CD4-positive, alpha-beta T cell treated with Interleukin-12 subunit alpha and Interleukin-12 subunit beta, for 1 hour (primary cell): Measurements from ENCODE around the gene BCL7B.
"Not testable (repeated sequence)": the region's sequence is repeated elsewhere in the genome, so short reads cannot be mapped to it uniquely, and the experiment has no call there.

Experiments used
- DNase-seq: peaks from one replicate; pipeline ENCODE4 v3.0.0-alpha.2; 2020

Gene BCL7B

DNA sequence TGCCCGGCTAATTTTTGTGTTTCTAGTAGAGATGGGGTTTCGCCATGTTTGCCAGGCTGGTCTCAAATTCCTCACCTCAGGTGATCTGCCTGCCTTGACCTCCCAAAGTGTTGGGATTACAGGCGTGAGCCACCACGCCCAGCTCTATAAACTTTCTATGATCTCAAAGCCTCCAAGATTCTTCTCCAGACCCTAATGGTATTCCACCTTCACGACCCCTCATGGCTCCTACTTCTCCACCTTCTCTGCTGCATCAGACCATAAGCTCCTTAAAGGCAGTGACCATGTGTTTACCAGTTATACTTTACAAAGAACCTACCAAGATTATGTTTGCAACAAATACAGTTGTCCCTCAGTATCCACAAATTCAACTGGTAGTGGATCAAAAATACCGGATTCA, 25.3 kb downstream of the BCL7B start:
- no peak for DNase-seq

DNA sequence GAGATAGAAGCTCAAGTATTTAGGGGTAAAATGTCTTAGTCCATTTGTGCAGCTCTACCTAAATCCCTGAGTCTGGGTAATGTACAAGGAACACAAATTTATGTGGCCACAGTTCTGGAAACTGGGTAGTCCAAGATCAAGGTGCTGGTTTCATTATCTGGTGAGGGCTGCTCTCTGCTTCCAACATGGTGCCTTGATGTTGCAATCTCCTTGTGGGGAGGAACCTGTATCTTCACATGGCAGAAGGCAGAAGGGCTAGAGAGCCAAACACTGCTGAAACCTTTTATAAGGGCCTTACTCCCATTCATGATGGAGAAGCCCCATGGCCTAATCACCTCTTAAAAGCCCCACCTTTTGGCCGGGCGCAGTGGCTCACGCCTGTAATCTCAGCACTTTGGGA, 26.7 kb downstream of the BCL7B start:
- DNase-seq = no peak

DNA sequence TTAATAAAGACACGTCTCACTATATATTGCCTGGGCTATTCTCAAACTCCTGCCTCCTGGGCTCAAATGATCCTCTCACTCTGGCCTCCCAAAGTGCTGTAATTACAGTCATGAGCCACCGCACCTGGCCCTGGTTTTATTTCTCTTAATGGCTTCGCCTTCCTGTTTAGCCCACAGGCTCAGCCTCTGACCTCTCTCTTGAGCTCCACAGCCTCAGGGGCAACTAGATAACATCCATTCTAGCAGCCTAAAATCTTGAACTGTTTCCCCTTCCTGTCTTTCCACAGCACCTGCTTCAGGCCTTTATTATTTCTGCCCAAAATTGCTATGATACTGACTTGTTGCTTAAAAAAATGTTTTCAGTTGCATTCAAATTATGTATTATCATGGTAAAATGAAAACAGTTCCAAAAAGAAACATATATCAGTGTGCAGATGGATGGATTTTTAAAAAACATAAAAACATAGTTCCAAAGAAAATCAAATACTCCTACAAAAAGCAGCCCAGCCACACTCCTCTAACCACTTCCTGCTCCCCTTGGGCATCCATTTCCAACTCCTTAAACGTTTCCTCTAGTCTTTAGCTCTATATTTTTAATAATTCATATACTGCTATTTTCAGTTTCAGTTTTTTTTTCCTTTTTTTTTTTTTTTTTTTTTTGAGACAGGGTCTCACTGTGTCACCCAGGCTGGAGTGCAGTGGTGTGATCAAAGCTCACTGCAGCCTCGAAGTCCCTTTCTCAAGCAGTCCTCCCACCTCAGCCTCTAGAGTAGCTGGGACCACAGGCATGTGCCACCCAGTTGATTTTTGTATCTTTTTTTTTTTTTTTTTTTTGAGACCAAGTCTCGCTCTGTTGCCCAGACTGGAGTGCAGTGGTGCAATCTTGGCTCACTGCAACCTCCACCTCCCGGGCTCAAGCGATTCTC, 30.3 kb downstream of the BCL7B start:
- DNase-seq = no peak

DNA sequence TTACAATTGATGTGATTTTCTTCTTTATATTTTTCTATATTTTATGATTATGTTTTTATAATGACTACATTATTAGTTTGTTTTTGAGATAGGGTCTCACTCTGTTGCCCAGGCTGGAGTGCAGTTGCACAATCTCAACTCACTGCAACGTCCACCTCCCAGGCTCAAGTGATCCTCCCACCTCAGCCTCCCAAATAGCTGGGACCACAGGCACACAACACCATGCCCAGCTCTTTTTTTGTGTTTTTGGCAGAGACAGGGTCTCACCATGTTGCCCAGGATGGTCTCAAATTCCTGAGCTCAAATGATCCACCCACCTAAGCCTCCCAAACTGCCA, 31.4 kb downstream of the BCL7B start:
- DNase-seq = not testable (repeated sequence)

DNA sequence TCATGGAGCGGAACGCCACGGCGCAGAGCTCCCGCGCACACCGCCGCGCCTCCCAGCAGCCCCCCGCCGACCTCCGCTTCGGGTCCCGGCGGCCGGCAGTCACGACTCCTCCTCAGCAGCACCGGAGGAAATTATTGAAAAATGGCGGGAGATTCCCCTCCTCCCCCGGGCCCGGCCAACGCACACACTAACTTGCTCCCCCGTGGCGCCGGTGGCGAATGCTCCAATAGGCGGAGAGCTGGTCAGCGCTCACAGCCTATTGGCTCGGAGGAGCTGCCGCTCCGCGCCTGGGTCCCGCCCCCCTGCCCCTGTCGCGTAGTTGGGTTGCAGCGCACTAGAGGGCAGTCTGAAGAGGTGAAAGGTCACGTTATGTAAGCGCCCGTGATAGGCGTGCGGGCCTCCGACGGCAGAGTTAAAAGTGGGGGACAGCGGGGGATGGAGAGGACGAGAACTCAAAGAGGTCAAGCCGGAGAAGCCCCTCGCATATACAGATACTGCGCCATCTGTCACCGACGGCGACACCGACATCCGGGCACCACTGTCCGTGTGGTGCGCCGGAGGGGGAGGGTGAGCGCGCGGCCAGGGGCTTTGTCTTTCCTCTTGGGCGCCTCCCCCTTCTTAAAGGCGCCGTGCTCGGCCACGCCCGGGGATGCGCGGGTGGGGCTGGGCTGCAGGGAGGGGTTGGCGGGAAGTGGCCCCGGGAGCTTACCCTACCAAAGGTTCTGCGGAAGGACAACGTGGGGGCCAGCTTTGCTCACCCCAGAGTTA, 35.2 kb downstream of the BCL7B start, which contains the start of gene BAZ1B:
TSS of gene BAZ1B (minus strand) at position 189 of the 768 bp plus-strand sequence. CDS start 360 bp downstream, outside the sequence.
- peak; percentile 98 for DNase-seq

DNA sequence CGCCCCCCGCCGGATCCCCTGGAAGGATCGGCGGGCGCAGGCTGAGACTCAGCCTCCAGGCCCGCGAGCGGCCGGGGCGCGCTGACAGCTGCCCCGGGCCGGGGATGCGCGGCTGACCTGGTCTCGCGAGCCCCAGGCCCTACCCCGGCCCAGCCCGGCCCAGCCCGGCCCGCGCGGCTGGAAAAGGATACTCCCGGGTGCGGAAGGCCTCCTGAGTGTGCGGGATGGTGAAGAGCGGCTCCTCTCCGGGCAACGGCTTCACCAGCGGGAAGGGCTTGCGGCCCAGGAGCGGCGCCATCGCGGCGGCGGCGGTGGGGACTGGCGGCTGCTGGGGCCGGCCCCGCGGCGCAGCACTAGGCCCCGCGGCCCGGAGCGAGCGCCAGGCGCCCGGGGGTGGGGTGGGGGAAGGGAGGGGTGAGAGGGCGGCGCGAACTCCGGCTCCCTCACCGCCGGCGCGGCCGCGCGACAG, 35.8 kb downstream of the BCL7B start:
- no peak for DNase-seq

DNA sequence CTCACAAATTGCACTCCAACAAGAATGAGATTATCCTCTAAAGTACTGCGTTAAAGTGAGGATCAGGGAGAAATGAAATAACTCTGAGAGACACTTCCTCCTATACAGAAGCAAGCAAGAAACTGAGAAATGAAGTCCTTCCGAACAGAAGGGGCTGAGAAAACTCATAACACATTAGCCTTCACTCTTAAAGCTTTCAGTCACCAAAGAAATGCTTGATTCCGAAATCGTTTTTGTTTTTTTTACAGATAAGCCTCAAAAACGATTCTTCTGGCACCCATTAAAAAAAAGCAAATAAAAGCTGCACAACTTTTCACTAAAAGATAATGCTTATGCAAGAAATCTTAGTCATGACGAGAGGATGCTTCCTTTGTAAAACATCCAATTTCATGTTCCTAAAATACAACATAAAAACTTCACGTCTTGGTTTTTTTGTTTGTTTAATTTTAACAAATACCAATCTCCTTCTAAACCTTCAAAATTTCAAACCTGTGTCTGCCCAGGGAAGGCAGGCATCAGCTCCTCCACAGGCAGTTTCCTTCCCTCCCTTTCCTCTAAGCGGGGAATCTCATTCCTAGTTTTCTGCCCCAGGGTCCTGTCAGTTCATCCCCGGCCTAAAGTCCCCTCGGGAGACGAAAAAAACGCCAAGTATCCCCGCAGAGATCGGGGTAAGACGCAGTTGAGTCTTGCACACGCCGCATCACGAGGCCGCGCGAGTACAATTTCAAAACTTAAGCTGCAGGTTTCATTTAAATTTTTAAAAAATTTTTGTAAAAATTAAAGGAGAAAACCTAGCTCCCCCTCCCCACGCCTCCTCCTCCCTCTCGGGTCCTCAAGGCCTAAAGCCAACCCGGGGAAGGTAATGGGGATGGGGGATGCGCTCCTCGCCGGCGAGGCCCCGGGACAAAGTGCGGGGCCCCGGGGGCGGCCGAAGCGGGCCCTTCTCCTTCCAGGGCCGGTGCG, 36.5 kb downstream of the BCL7B start:
- DNase-seq = no peak

DNA sequence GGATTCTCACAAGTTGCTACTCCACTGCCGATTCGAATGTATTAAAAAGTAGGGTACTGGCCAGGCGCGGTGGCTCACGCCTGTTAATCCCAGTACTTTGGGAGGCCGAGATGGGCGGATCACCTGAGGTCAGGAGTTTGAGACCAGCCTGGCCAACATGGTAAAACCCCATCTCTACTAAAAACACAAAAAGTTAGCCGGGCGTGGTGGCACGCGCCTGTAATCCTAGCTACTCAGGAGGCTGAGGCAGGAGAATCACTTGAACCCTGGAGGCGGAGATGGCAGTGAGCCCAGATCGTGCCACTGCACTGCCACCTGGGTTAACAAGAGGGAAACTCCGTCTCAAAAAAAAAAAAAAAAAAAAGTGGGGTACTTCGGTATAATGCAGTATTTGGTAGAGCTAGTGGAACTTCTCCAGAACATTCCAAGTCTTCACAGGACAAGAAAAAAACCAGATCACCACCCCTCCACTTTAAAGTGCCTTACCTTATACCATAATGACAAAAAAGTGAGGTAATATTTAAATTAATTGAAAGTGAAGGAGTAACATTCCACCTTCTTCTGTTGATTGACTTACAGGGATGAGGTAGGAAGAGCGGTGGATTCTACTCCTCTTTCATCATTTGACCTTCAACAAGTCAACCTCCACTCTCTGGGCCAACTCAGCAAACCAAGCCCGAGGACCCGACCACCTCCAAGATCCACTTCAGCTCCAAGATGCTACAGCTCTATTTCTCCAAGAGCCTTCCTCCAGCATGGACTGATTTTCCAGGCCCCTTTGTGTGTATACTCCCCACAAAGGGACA, 37.4 kb downstream of the BCL7B start:
- DNase-seq = peak; percentile 57

DNA sequence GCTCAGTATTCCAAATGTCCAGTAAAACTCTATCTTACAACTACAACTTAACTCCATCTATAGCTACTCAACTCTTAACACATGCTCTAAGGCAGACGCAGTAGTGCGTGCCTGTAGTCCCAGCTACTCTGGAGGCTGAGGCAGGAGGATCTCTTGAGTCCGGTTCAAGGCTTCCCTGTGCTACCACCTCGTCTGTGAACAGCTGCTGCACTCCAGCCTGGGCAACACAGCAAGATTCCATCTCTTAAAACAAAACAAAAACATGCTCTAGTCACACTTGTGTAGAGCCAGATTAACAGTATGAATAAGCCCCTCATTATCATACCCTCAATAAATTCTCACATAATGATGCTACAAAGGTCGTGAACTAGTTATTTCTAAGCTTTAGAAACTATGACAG, 39.0 kb downstream of the BCL7B start:
- DNase-seq = no peak

DNA sequence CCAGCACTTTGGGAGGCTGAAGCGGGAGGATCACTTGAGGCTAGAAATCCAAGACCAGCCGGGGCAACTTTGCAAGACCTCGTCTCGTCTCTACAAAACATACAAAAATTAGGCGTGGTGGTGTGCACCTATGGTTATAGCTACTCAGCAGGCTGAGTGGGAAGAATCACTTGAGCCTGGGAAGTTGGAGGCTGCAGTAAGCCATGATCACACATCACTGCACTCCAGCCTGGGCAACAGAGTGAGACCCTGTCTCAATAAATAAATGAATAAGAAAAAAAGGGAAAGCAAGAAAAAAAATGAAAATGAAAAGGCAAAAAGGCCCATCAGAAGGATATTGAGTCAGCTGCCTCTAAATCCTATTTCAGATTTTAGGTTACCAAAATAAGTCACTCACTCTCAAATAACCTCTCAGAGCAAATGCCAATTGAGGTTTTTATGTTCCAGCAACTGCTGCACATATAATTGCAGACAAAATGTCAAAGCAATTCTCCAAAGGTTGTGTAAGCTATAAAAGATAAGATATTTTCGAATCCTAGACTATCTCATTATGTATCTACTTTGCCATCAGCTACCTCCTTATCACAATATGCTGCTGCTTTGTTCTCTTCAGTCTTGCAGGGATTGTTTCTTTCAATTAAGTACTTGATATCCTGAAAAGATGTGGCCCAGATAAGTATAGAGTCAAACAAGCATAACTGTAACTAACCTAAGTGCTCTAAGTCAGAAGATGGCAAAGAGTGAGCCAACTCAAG, 40.1 kb downstream of the BCL7B start:
- DNase-seq = no peak

DNA sequence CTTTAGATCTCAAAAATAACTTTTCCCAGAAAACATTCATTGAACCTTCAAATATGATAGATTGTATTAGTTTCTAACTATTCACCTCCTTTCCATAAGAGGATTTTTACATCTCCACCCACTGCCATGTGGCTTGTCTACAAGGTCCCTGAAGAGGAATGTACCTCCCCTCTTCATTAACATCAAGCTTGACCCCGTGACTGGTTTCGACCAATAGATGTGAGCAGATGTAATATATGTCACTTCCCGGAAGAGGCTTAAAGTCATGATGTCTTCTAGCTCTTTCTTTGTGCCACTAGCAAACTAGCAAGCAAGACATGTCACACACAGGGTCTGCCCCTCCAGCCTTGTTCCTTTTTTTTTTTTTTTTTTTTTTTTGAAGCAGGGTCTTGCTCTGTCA, 42.3 kb downstream of the BCL7B start:
- peak; percentile 17 for DNase-seq

DNA sequence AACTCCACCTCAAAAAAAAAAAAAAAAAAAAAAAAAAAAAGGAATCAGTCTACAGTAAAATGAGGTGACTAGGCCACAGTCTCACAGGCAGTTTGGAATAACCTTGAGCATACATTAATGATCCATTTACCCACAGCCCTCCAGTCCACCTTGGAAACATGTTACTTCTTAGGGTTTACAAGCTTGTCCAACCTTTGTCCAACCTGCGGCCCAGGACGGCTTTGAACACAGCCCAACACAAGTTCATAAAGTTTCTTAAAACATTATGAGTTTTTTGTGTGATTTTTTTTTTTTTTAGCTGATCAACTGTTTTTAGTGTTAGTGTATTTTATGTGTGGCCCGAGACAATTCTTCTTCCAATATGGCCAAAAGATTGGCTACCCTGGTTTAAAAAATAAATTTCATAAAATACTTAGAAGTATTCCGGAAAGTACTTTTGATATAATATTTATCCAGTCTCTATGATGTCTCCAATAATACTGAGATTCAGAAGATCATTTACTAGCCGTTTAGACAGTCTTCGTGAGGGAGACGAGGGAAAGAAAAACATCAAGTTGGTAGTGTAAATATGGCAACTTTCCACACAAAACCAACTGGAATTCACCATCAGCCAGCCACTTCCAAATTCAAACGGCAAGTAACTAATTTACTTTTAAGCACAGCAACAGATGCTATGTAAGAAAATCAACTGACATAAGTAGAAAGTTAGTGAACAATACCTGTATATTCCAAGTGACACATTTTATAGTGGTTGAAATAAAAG, 45.3 kb downstream of the BCL7B start:
- no peak for DNase-seq

DNA sequence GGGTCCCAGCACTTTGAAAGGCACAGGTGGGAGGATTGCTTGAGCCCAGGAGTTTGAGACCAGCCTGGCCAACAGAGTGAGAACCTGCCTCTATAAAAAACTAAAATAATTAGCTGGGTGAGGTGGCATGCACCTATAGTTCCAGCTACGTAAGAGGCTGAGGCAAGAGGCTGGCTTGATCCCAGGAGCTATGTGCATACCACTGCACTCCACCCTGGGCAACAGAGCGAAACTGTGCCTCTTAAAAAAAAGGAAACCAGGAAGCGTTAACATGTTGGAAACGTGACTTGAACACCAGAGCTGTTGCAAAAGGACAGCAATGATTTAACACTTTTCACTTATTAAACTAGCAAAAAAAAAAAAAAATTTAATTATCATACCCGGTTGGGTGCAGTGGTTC, 48.0 kb downstream of the BCL7B start:
- no peak for DNase-seq

DNA sequence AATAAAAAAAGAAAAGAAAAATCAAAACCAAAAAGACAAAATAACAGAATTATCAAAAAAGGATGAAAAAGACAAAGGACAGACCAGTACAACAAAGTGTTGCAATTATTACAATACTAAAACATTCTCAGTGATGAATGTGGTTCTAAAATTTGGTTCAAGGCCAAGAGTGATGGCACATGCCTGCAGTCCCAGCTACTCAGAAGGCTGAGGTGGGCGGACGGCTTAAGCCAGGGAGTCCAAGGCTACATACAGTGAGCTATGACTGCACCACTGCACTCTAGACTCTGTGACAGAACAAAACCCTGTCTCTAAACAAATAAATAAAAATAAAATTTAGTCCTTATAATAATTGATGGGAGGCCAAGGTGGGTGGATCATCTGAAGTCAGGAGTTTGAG, 49.9 kb downstream of the BCL7B start:
- no peak for DNase-seq

DNA sequence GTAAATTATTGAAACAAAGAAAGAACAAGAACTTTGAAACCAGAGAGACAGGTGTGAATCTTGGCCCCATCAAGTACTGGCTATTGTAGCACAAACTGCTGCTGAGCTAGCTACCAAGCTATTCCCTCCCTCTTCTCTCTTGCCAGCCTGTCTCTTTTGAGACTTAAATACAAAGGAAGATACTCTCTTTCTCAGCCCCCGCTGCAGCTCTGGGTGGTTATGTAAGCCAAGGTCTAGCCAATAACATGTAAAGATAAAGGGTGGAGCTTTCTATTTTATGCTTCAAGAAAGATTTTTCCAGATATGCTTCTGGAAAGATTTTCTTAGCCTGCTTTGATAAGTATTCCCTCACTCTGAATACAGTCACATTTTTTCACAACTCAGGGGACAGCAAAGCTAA, 52.6 kb downstream of the BCL7B start:
- DNase-seq = no peak

DNA sequence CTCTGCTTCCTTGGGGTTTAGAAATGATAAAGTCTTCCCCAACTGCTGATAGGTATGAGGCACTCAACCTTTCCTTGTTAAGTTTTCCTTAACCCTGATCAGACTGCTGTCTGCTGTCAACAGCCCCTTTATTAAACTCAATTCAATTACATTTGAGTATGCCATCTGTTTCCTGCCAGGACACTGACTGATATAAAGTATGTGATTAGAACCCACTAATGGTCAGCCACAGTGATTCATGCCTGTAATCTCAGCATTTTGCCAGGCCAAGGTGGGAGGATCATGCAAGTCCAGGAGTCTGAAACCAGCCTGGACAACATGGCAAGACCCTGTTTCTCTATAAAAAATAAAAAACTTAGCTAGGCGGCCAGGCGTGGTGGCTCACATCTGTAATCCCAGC, 53.5 kb downstream of the BCL7B start:
- no peak for DNase-seq

DNA sequence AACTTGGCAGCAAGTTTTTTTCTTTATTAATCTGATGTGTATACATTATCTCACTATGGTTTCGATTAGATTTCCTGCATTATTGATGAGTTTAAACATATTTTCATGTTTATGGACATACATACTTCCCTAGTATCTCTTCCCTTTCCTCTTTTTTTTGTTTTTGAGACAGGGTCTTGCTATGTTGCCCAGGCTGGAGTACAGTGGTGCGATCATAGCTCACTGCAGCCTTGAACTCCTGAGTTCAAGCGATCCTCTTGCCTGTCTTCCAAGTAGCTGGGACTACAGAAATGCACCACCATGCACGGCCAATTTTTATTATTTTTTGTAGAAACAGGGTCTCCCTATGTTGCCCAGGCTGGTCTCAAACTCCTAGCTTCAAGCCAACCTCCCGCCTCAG, 54.3 kb downstream of the BCL7B start:
- no peak for DNase-seq

DNA sequence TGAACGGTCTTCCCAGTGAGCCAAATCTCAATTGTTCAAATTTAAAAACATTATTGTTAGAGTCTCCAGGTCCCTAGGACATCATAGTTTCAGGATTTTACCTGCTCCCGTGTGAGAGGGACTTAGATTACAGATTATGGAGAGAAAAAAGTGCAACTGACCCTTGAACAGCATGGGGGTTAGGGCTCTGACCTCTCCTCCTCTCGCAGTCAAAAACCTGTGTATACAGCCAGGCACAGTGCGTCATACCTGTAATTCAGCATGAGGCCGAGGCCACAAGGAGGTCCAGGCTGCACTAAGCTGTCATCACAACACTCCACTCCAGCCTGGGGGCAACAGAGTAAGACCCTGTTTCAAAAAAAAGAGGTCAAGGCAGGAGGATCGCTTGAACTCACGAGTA, 60.9 kb downstream of the BCL7B start:
- no peak for DNase-seq

DNA sequence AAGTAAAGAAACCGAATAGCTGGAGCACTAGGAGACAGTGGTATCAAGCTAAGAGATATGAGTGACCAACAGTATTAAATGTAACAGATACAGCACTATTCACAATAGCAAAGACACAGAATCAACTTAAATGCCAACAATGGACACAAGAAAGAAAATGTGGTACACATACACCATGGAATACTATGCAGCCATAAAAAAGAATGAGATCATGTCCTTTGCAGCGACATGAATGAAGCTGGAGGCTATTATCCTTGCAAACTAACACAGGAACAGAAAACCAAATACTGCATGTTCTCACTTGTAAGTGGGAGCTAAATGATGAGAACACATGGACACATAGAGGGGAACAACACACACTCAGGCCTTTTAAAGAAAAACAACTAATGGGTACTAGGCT, 62.0 kb downstream of the BCL7B start:
- DNase-seq = not testable (repeated sequence)

DNA sequence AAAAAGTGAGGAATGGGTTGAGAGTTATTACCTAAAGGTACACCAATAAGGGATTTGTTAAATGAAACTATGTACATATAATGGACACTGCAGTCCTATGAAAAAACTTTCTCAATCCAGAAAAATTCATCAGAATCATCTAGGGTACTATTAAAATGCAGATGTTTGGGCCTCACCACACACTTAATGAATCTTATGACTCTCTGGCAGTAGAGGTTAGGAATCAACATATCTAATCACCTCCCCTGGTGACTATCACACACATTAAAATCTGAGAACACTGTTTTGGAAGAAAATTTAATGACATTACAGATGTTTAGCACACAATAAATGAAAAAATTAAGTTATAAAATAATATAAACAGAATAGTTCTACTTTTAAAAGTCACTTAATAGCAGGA, 67.5 kb downstream of the BCL7B start:
- no peak for DNase-seq
